Natural killer cell treated with Interleukin-12 subunit alpha and Interleukin-12 subunit beta and Interleukin-15 and Interleukin-18, amount 100 ng/mL, for 72 hours (primary cell): ENCODE measurements around the gene SLIT1. TPM values are rescaled to one million over a fixed set of nuclear protein-coding genes. Genes with fewer than 3 reads are reported as not detected.

Source experiments
- ATAC-seq, 2 donors: fragments of 150-1000 bp; cut with Tn5 transposase in 1 of 2; sonication (Bioruptor Pico), chemical (Tn5 transposase) in 1 of 2; 2 replicates each; pipeline ENCODE4 v1.10.0; 2021
- DNase-seq: peaks from one replicate; pipeline ENCODE4 v3.0.0; 2022; ENCODE audit warnings: low spot score
- H3K27ac Mint-ChIP-seq, 2 donors: 1 replicate in 1 of 2; 2 replicates in 1 of 2; pipeline ENCODE4 v1.8.0; 2022; ENCODE audit warnings: mixed read lengths in 2 of 2, mild to moderate bottlenecking in 1 of 2, moderate library complexity in 1 of 2
- H3K27me3 Mint-ChIP-seq, 2 donors: 1 replicate in 1 of 2; 2 replicates in 1 of 2; pipeline ENCODE4 v1.8.0; 2022; ENCODE audit warnings: mixed read lengths in 2 of 2
- H3K36me3 Mint-ChIP-seq: one replicate; pipeline ENCODE4 v1.8.0; 2022; ENCODE audit warnings: mixed read lengths
- H3K4me1 Mint-ChIP-seq, 2 donors: 1 replicate in 1 of 2; 2 replicates in 1 of 2; pipeline ENCODE4 v1.8.0; 2022; ENCODE audit warnings: low read depth in 2 of 2, mixed read lengths in 2 of 2, mild to moderate bottlenecking in 1 of 2
- H3K4me3 Mint-ChIP-seq: one replicate; pipeline ENCODE4 v1.8.0; 2022; ENCODE audit warnings: mixed read lengths
- H3K9me3 Mint-ChIP-seq: 2 replicates; pipeline ENCODE4 v1.8.0; 2022; ENCODE audit warnings: mixed read lengths
- total RNA-seq, 2 donors: library from RNA; stranded (reverse); gene quantifications; one replicate each; pipeline ENCODE4 v1.2.3, GENCODE V29; 2022

SLIT1 gene
- total RNA-seq, 2 donors from 2014 or later, result 0.48 to 0.78 TPM

DNA sequence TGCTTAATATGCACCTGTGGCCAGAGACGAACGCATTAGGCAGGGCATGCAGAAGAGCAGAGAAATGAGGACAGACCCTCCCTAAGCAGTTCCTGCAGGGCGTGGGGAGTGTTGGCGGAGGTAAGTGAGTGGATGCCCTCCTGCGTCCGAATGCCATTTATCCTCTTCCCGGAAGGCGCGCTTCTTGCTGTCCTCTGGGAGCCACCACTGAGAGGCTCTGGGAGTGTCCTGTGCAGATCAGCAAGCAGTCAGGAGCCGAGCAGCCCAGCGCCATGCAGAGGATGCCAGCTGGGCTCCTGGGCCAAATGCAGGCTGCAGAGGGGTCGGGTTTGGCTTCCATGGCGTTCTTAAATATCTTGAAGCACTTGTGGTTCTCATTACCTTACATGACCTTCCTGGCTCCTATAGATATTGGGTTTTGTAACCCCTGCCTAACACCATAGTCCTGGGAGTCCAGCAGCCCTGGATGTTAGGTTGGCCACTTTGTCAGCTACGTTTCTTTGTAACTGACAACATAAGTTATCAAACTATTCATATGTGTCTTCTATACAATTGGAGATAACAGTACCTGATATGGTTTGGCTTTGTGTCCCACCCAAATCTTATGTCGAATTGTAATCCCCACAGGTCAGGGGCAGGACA, 30.0 kb upstream of the SLIT1 start:
- H3K4me1 Mint-ChIP-seq, result peaks cover 13 to 20% of the 10 kb centered on the region in 2 donors
- peak in 1 of 2 donors; percentile 30 for ATAC-seq
- no peak overlapping the region for H3K4me3 Mint-ChIP-seq
- no peak for DNase-seq
- no peaks in the 10 kb centered on the region for H3K9me3 Mint-ChIP-seq
- H3K36me3 Mint-ChIP-seq, result no peaks in the 10 kb centered on the region
- no peak overlapping the region for H3K27ac Mint-ChIP-seq
- no peaks in the 10 kb centered on the region for H3K27me3 Mint-ChIP-seq

DNA sequence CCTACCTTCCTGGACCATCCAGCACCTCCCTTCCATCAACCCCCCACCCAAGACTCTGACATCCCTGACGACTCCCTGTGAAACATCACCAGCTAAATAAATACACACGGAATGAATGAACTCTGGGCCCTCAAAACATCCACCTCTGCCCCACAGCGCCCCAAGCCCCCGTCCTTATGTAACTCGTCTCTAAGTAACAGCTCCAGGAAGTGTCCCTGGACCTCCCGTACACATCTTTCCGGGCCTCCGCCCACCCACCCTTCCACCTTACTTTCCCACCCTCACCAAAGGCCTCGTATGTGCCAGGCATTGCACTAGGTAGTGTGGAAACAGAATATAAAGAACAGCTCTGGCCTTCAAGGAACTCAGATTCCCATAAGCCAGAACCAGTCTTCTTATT, 27.7 kb upstream of the SLIT1 start:
- Mint-ChIP-seq H3K4me3 (no peak overlapping the region), H3K27me3 (no peaks in the 10 kb centered on the region), H3K9me3 (no peaks in the 10 kb centered on the region), H3K4me1 (peaks cover 11 to 12% of the 10 kb centered on the region in 2 donors), H3K36me3 (no peaks in the 10 kb centered on the region), H3K27ac (no peak overlapping the region)
- ATAC-seq (no peak), DNase-seq (no peak)

DNA sequence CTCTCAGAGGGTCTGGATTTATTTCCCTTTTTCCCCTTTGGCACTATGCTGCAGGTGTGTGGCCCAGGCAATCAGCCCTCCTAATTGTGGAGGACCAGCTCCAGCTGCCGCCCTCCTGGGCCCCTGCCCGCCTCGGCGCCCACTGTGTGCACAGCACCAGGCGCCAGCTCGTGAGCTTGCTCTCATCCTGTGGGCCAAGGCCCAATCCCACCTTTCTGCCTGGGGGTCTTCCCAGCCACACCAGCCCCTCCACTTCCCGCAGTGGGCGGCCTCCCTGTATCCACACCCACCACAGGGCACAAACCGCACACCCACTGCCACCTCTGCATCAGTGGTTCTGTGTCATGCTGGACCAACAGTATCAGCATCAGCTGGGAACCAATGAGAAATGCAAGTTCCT, 25.5 kb upstream of the SLIT1 start:
- no peak for ATAC-seq
- no peaks in the 10 kb centered on the region for H3K9me3 Mint-ChIP-seq
- peaks cover 0 to 3% of the 10 kb centered on the region in 2 donors for H3K4me1 Mint-ChIP-seq
- H3K36me3 Mint-ChIP-seq, result no peaks in the 10 kb centered on the region
- H3K27ac Mint-ChIP-seq, result no peak overlapping the region
- DNase-seq, result no peak
- no peak overlapping the region for H3K4me3 Mint-ChIP-seq
- H3K27me3 Mint-ChIP-seq, result no peaks in the 10 kb centered on the region

DNA sequence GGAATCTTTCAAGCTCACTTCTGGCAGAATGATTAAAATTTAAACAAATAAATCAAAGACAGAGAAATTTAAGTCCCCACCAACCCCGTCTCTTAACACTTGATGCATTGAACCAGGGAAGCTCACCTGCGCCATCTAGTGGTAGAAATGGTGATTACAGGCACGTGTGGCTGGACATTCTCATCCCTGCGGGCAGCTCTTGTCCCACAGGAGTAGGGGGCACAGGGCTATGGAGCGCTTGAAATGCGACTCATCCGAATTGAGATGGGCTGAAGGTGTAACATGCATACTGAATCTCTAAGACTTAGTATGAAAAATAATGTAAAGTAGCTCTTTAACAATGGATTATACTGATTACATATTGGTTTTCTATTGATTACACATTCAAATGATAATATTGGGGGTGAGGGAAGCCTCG, 24.8 kb upstream of the SLIT1 start:
- peaks cover 0 to 3% of the 10 kb centered on the region in 2 donors for H3K4me1 Mint-ChIP-seq
- H3K4me3 Mint-ChIP-seq, result no peak overlapping the region
- H3K27ac Mint-ChIP-seq, result no peak overlapping the region
- no peaks in the 10 kb centered on the region for H3K27me3 Mint-ChIP-seq
- DNase-seq (no peak), ATAC-seq (peak in 1 of 2 donors; percentile 61)
- no peaks in the 10 kb centered on the region for H3K36me3 Mint-ChIP-seq
- H3K9me3 Mint-ChIP-seq, result no peaks in the 10 kb centered on the region

DNA sequence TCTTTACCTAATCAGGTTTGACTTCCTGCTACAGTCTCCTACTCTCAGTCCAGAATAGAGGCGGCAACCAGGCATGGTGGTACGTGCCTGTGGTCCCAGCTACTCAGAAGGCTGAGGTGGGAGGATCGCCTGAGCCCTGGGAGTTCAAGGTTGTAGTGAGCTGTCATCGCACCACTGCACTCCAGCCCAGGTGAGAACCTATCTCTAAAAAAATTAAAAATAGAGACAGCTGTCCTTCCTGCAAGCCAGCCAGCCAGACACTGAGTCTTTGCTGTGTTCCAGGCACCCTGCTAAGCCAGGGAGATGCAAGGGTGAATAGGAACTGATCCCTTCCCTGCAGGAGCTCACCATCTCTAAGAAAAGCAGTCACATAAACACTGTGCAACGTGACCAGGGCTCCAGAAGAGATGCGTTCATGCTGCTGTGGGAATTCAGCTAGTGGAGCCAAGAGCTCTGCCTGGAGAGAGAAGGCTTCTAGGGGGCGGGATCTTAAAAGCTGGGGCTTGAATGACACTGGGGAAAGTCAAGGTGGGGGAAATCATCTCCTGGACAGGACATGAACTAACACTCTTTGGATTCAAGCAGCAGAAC, 22.1 kb upstream of the SLIT1 start:
- Mint-ChIP-seq H3K27ac (no peak overlapping the region), H3K9me3 (no peaks in the 10 kb centered on the region), H3K4me3 (no peak overlapping the region), H3K4me1 (no peaks in the 10 kb centered on the region), H3K27me3 (no peaks in the 10 kb centered on the region), H3K36me3 (no peaks in the 10 kb centered on the region)
- DNase-seq (no peak), ATAC-seq (no peak)

DNA sequence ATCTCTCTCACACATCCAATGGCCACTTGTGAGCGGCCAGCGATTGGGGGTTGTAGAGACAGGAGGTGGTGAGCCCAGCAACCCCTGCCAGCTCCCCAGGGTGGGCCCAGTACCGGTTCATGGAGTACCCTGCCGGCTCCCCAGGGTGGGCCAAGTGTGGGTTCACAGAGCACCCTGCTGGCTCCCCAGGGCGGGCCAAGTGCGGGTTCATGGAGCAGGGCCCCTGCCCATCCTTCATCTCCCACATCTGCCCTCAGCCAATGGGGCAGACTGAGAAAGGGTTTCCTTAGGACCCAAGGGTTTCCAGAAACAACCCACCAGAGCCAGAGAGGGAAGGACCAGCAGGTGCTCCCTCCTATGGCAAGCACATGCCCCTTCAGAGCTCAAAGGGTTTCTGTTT, 21.4 kb upstream of the SLIT1 start:
- Mint-ChIP-seq H3K27ac (no peak overlapping the region), H3K36me3 (no peaks in the 10 kb centered on the region), H3K9me3 (no peaks in the 10 kb centered on the region), H3K4me3 (no peak overlapping the region), H3K4me1 (no peaks in the 10 kb centered on the region), H3K27me3 (no peaks in the 10 kb centered on the region)
- ATAC-seq, result peak in 1 of 2 donors; percentile 54
- no peak for DNase-seq

DNA sequence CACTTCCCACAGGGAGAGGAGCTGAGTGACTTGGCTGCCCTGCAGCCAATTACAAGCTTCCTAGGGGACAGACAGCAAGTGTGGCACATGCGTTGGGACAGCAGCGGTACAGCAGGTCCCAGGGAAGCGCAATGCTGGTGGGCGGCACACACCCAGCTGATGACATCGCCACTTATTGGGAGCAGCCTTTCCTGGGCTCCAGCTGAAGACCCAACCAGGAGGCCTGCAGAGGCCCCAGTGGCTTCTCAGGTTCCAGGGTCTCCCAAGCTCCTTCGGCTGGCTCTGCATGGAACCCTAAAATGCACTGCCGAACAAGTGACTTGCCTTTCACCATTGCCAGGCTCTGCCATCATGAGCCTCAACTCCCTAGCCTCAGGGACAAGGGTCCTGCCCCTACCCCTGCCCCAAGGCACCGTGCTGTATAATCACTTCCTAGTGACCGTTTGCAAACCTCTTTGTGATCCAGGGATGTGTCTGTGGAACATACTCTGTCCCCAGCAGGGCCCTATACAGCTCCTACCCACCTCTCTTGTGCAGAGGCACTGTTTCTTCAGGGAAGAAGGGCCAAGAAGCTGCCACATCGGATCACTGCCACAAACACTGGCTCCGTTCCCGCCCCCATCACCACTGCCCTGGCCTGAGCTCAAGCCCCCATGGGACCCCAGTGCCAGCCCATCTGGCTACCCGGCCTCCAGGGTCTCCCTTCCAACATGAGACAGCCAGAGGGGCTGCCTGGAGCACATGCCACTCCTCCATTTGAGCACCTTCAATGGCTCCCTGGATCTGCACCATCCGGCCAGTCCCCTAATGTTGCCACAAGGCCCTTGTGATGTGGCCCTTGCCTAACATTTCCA, 19.3 kb upstream of the SLIT1 start:
- no peaks in the 10 kb centered on the region for H3K9me3 Mint-ChIP-seq
- H3K4me3 Mint-ChIP-seq, result no peak overlapping the region
- ATAC-seq (no peak), DNase-seq (no peak)
- no peaks in the 10 kb centered on the region for H3K36me3 Mint-ChIP-seq
- no peaks in the 10 kb centered on the region for H3K27me3 Mint-ChIP-seq
- peaks cover 5 to 6% of the 10 kb centered on the region in 2 donors for H3K4me1 Mint-ChIP-seq
- no peak overlapping the region for H3K27ac Mint-ChIP-seq

DNA sequence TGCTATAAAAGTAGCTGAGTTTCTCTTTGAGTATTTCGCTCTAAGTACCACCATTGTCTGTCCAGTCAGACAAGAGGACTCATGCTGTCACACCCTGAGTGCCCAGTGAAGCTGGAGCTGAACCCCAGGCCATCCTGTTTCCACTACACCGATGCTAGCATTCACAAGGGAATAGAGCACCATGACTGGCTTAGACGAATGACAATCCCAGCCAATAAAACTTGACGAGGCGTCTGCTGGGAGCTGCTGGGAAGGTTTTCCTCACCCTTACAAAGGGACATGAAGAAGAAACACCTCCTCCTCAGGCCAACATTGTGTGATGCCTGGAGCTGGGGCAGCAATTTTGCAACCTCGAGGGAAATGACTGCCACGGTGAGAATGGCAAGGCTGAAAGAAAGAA, 17.5 kb upstream of the SLIT1 start:
- no peak for ATAC-seq
- Mint-ChIP-seq H3K4me1 (peaks cover 6 to 8% of the 10 kb centered on the region in 2 donors), H3K4me3 (no peak overlapping the region), H3K9me3 (no peaks in the 10 kb centered on the region), H3K36me3 (no peaks in the 10 kb centered on the region), H3K27me3 (peaks cover 0 to 3% of the 10 kb centered on the region in 2 donors), H3K27ac (no peak overlapping the region)
- DNase-seq, result no peak

DNA sequence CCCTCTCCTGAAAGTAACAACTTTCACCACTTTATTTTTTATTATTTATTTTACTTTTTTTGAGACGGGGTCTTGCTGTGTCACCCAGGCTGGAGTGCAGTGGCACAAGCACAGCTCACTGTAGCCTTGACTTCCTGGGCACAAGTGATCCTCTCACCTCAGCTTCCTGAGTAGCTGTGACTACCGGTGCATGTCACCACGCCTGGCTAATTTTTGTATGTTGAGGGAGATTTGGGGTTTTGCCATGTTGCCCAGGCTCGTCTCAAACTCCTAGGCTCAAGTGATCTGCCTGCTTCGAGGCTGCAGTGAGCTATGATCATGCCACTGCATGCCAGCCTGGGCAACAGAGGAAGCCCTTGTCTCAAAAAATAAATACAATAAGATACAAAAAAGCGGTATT, 14.9 kb upstream of the SLIT1 start:
- Mint-ChIP-seq H3K9me3 (no peaks in the 10 kb centered on the region), H3K27me3 (peaks cover under 1 to 6% of the 10 kb centered on the region in 2 donors), H3K4me3 (no peak overlapping the region), H3K4me1 (peaks cover 8 to 11% of the 10 kb centered on the region in 2 donors), H3K27ac (no peak overlapping the region), H3K36me3 (no peaks in the 10 kb centered on the region)
- DNase-seq (no peak), ATAC-seq (no peak)

DNA sequence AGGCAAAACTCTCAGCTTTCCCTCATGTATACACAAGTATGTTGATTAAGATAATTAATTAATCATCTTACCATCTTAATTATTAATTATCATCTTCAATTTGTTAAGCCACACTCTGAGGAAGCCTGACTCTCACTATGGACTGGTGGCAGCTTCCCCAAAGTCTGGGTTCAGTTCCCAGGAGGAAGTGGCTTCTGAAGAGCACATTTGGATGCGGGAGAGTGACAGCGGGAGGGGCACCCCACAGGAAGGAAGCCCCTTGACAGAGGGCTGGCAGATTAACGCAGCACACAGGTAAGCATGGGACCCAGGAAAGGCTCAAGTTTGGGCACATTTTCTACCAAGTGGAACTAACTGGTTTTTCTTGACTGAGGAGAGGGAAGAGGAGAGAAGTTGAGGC, 13.4 kb upstream of the SLIT1 start:
- Mint-ChIP-seq H3K4me3 (no peak overlapping the region), H3K4me1 (peaks cover 11 to 13% of the 10 kb centered on the region in 2 donors), H3K9me3 (no peaks in the 10 kb centered on the region), H3K27me3 (peaks cover 8 to 9% of the 10 kb centered on the region in 2 donors), H3K27ac (no peak overlapping the region), H3K36me3 (no peaks in the 10 kb centered on the region)
- no peak for ATAC-seq
- DNase-seq, result no peak

DNA sequence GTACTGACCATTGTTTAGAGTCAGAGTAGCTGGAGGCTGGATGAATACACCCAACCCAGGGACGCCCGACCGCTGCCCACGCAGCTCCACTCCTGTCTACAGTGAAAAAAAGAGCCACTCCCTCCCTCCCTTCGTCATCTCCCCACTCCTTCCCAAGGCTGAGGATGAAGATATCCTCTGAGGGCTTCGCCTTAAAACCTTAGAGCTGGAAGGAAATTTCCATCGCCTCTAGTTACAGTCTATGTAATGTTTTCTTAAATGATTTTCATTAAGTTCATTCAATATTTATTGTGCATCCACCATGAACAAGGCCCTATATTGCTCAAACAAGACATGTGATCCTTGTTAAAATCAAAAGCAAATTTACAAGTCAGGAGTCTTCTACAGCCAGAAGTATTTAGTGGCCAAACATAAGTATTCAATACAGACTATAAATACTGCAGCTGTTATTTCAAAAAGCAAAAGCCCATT, 11.3 kb upstream of the SLIT1 start:
- H3K27ac Mint-ChIP-seq, result no peak overlapping the region
- no peak overlapping the region for H3K4me3 Mint-ChIP-seq

DNA sequence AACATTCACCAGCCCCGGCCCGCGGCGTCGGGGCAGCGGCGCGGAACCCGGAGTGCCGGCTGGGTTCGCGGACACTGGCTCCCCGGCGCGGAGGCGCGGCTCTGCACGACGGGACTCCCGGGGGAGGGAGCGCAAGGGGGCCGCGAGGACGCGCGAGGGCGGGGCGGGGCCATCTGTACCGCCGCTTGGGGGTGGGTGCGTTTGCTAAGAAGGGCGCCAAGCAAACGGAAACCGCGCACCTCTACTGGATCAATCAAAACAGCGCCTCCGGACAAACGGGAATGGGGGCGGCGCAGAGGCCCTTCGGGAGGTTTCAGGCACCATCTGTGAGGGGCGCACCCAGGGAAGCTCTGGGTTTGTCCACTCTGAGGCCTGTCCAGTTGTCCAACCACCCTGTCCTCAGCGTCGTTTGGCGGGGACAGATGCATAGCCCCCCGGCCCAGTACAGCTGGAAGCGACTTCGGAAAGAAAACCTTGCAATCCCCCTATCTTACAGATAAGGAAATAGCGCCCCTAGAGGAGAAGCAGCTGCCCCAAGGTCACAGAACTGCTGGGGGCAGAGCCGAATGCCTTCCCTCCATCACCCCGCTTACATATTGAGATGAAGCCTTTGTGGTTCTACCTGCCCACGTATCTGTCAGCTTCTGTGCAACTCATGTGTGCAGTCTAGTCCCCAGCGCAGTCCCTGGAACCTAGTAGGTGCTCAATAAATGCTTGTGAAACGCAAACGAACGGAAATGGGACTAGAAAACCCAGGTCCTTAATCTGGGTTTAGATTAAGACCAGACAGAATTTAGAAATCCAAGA, 10.7 kb upstream of the SLIT1 start:
- peaks cover 23 to 27% of the 10 kb centered on the region in 2 donors for H3K27me3 Mint-ChIP-seq
- DNase-seq, result peak; percentile 73
- H3K4me1 Mint-ChIP-seq, result peaks cover 11 to 13% of the 10 kb centered on the region in 2 donors
- no peaks in the 10 kb centered on the region for H3K9me3 Mint-ChIP-seq
- H3K4me3 Mint-ChIP-seq, result peak overlapping the region; percentile 70
- no peaks in the 10 kb centered on the region for H3K36me3 Mint-ChIP-seq
- peak; percentile 87 to 89 for ATAC-seq
- no peak overlapping the region for H3K27ac Mint-ChIP-seq

More for the DNA sequence above, 11.3 kb upstream of the SLIT1 start:
- Mint-ChIP-seq H3K36me3 (no peaks in the 10 kb centered on the region), H3K9me3 (no peaks in the 10 kb centered on the region), H3K4me1 (peaks cover 11 to 13% of the 10 kb centered on the region in 2 donors), H3K27me3 (peaks cover 22 to 24% of the 10 kb centered on the region in 2 donors)
- DNase-seq (peak; percentile 47), ATAC-seq (no peak)

DNA sequence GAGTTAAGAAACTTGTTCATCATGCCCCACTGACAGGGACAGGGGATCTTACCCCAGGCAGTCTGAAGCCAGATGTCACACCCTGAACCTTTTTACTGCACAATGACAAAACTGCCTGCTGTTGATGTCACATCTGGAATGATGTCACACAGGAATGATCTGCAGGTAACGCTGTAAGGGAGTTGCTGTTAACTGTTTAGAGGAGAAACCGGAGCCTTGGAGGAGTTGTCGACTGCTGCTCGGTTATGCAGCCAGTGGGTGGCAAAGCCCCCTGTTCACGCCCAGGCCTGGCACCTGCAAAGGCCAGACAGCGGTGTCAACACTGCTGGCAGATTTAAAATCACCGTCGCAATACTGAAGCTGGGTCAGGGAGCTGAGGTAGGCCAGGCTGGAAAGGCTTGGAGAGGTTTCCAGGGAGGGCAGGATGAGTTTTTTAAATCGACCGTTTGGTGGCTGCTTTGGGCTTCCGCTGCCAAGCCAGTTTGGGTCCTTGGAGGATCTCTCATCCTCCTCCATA, 10.0 kb upstream of the SLIT1 start:
- peaks cover 7 to 10% of the 10 kb centered on the region in 2 donors for H3K4me1 Mint-ChIP-seq
- H3K9me3 Mint-ChIP-seq, result no peaks in the 10 kb centered on the region
- peaks cover 25 to 33% of the 10 kb centered on the region in 2 donors for H3K27me3 Mint-ChIP-seq

More for the DNA sequence above, 10.0 kb upstream of the SLIT1 start:
- DNase-seq (peak; percentile 25), ATAC-seq (no peak)
- Mint-ChIP-seq H3K4me3 (peak overlapping the region; percentile 80), H3K36me3 (no peaks in the 10 kb centered on the region), H3K27ac (no peak overlapping the region)
